K562 (cell line): Measurements from ENCODE around the gene KASH5. TPM values are rescaled to one million over a fixed set of nuclear protein-coding genes. Genes with fewer than 3 reads are reported as not detected.

ENCODE experiments used
- ATAC-seq: fragments of 200-7000 bp; cut with Tn5 transposase; 3 replicates; pipeline ENCODE4 v1.9.1; 2020; ENCODE audit warnings: moderate library complexity
- BruUV-seq: library from RNA; stranded (reverse); fragments of 400-500 nt; replicated peaks from 2 replicates; lab custom pipeline; 2021; lab: Mats Ljungman, UMichigan
- CTCF ChIA-PET: fragments of 300-600 bp; formaldehyde crosslinking; extraction: SDS; loops from one replicate; lab custom pipeline; 2021; ENCODE audit warnings: low intra/inter-chr PET ratio; lab: Yijun Ruan, JAX
- POLR2A ChIA-PET: fragments of 300-600, 350-650 bp; sonication (Branson Sonifier 250); formaldehyde crosslinking; extraction: SDS; loops from one replicate; lab custom pipeline; 2021; ENCODE audit warnings: antibody characterized with exemption, inconsistent platforms; lab: Yijun Ruan, JAX
- DNase-seq, 4 experiments: peaks; one replicate each; pipeline versions ENCODE4 v3.0.0 to v3.0.0-alpha.2; 2011 to 2018; ENCODE audit warnings: low spot score in 3 of 4, mixed read lengths in 3 of 4; ENCODE audit errors: extremely low read depth in 1 of 4
- FAIRE-seq: peaks from 2 replicates; lab custom pipeline; 2011; peaks lifted over from hg19 to GRCh38; lab: Jason Lieb, UNC
- H2AFZ ChIP-seq: 2 replicates; pipeline ENCODE4 v1.6.0; 2011; ENCODE audit warnings: low read depth, low read length, control low read depth, inconsistent platforms
- H3K27ac ChIP-seq: fragments of 200-600 bp; 3 replicates; pipeline ENCODE4 v1.8.0; 2011; ENCODE audit warnings: low read depth, mild to moderate bottlenecking, control low read depth, inconsistent platforms, low read length, moderate library complexity, mixed read lengths; ENCODE audit errors: extremely low read depth
- H3K27me3 ChIP-seq, 2 experiments: fragments of 300-600 bp in 1 of 2; 2 replicates in 1 of 2; 3 replicates in 1 of 2; pipeline versions ENCODE4 v1.6.0 to v1.8.0; 2011; ENCODE audit warnings: inconsistent platforms in 2 of 2, low read length in 2 of 2, mild to moderate bottlenecking in 1 of 2, mixed read lengths in 1 of 2, moderate library complexity in 1 of 2; ENCODE audit not compliant: control insufficient read depth in 2 of 2, insufficient read depth in 2 of 2
- H3K36me3 ChIP-seq: fragments of 300-600 bp; 3 replicates; pipeline ENCODE4 v1.8.0; 2011; ENCODE audit warnings: mild to moderate bottlenecking, low read length, inconsistent platforms; ENCODE audit not compliant: control insufficient read depth, insufficient read depth
- H3K4me1 ChIP-seq, 2 experiments: fragments of 200-600 bp in 1 of 2; replicated peaks in 1 of 2; 2 replicates in 1 of 2; 3 replicates in 1 of 2; pipeline versions ENCODE4 v1.5.1 to v1.8.0; 2011; ENCODE audit warnings: inconsistent platforms in 2 of 2, low read length in 2 of 2, mild to moderate bottlenecking in 1 of 2, mixed read lengths in 1 of 2, moderate library complexity in 1 of 2; ENCODE audit not compliant: control insufficient read depth in 2 of 2, insufficient read depth in 2 of 2
- H3K4me2 ChIP-seq: 2 replicates; pipeline ENCODE4 v1.6.1; 2011; ENCODE audit warnings: low read length, control low read depth, inconsistent platforms, mixed read lengths; ENCODE audit not compliant: insufficient read depth
- H3K4me3 ChIP-seq: fragments of 200-600 bp; sonication (generic), shearing (Covaris generic); 2 replicates; pipeline ENCODE4 v1.5.1; 2016; ENCODE audit warnings: control low read depth, inconsistent platforms
- H3K79me2 ChIP-seq: fragments of 200-600 bp; 3 replicates; pipeline ENCODE4 v1.8.0; 2011; ENCODE audit warnings: low read length, inconsistent platforms; ENCODE audit not compliant: control insufficient read depth, insufficient read depth
- H3K9ac ChIP-seq, 2 experiments: 2 replicates each; pipeline versions ENCODE4 v1.6.0 to v1.6.1; 2011; ENCODE audit warnings: low read depth in 2 of 2, low read length in 2 of 2, control low read depth in 1 of 2, inconsistent platforms in 1 of 2, mild to moderate bottlenecking in 1 of 2, mixed read lengths in 1 of 2; ENCODE audit not compliant: insufficient read depth in 1 of 2
- H3K9me1 ChIP-seq: one replicate; pipeline ENCODE4 v1.6.0; 2011; ENCODE audit warnings: inconsistent platforms, mild to moderate bottlenecking, low read length, moderate library complexity; ENCODE audit not compliant: control insufficient read depth, insufficient read depth
- H3K9me3 ChIP-seq: replicated peaks from 2 replicates; pipeline ENCODE4 v1.5.1; 2011; ENCODE audit warnings: low read depth, low read length, inconsistent platforms; ENCODE audit not compliant: control insufficient read depth, insufficient read depth
- H4K20me1 ChIP-seq: replicated peaks from 2 replicates; pipeline ENCODE4 v1.6.1; 2011; ENCODE audit warnings: low read length, inconsistent platforms, mixed read lengths; ENCODE audit not compliant: control insufficient read depth, insufficient read depth
- ARID1B ChIP-seq: fragments of 450-650 bp; IDR thresholded peaks from 2 replicates; pipeline ENCODE4 v1.6.1; 2016; ENCODE audit warnings: antibody characterized with exemption, mild to moderate bottlenecking, inconsistent platforms
- BDP1 ChIP-seq: IDR thresholded peaks from 3 replicates; pipeline ENCODE4 v1.6.1; 2011; ENCODE audit not compliant: insufficient read length, insufficient read depth
- CBFA2T3 ChIP-seq: fragments of 450-650 bp; IDR thresholded peaks from 2 replicates; pipeline ENCODE4 v1.6.1; 2017
- CTBP1 ChIP-seq: fragments of 450-650 bp; IDR thresholded peaks from 2 replicates; pipeline ENCODE4 v1.6.1; 2016; ENCODE audit warnings: borderline replicate concordance
- HDAC1 ChIP-seq, 2 experiments: fragments of 450-650 bp; IDR thresholded peaks; 2 replicates each; pipeline ENCODE4 v1.6.1; 2016 to 2017; ENCODE audit warnings: inconsistent platforms in 1 of 2, mild to moderate bottlenecking in 1 of 2, moderate library complexity in 1 of 2
- ILF3 ChIP-seq: fragments of 450-650 bp; IDR thresholded peaks from 2 replicates; pipeline ENCODE4 v1.6.1; 2018; ENCODE audit warnings: antibody characterized with exemption, mild to moderate bottlenecking, moderate library complexity, borderline replicate concordance
- MAZ ChIP-seq, 2 experiments: fragments of 450-650 bp in 1 of 2; sonication (generic) in 1 of 2; formaldehyde crosslinking; IDR thresholded peaks in 1 of 2; conservative IDR thresholded peaks in 1 of 2; 2 replicates each; pipeline versions ENCODE4 v1.4.0 to v1.5.0; 2020; ENCODE audit warnings: mild to moderate bottlenecking in 1 of 2, missing genetic modification reagents in 1 of 2
- MEF2A ChIP-seq: IDR thresholded peaks from 2 replicates; pipeline ENCODE4 v1.6.1; 2011; ENCODE audit warnings: low read depth, mild to moderate bottlenecking, low read length, moderate library complexity; ENCODE audit not compliant: control insufficient read depth
- MXI1 ChIP-seq: IDR thresholded peaks from 2 replicates; pipeline ENCODE4 v1.6.1; 2011; ENCODE audit warnings: low read depth, mild to moderate bottlenecking, improper control_type of control experiment, low read length
- RCOR1 ChIP-seq, 2 experiments: IDR thresholded peaks; 2 replicates each; pipeline ENCODE4 v1.6.1; 2012; ENCODE audit warnings: low read depth in 2 of 2, low read length in 2 of 2, borderline replicate concordance in 1 of 2, improper control_type of control experiment in 1 of 2
- SIN3B ChIP-seq: fragments of 450-650 bp; IDR thresholded peaks from 2 replicates; pipeline ENCODE4 v1.6.1; 2017; ENCODE audit warnings: low read depth, mild to moderate bottlenecking, moderate library complexity
- TARDBP ChIP-seq: fragments of 450-650 bp; IDR thresholded peaks from 2 replicates; pipeline ENCODE4 v1.6.1; 2016
- TRIM24 ChIP-seq, 2 experiments: fragments of 450-650 bp; IDR thresholded peaks; 2 replicates each; pipeline ENCODE4 v1.6.1; 2016
- TSC22D4 ChIP-seq: fragments of 450-650 bp; IDR thresholded peaks from 2 replicates; pipeline ENCODE4 v1.6.1; 2016; ENCODE audit warnings: missing genetic modification characterization, missing biosample characterization, control low read depth
- WGBS: fragments of 100-300 bp; shearing (Covaris generic); methylation state at CpG from one replicate; pipeline ENCODE4 v1.1.6; 2016; ENCODE audit warnings: low coverage, mixed read lengths; ENCODE audit not compliant: insufficient coverage; ENCODE audit errors: missing lambda C conversion rate; 5-methylcytosine and 5-hydroxymethylcytosine counted together
- in situ Hi-C: fragments of 300-500 bp; cut with MboI; formaldehyde crosslinking; loops from 4 replicates; pipeline ENCODE4 v1.15.0; 2018; ENCODE audit warnings: inconsistent platforms, mixed read lengths
- intact Hi-C: fragments of 100-400 bp; cut with micrococcal nuclease; formaldehyde crosslinking; loops from 2 replicates; pipeline ENCODE4 v1.14.2; 2022
- polyA plus RNA-seq, 8 experiments: library from polyadenylated mRNA; depleted of rRNA in 4 of 8; stranded (reverse) in 5 of 8; unstranded in 3 of 8; fragments of >200 nt; fragmentation: Nextera tagmentation in 2 of 8; fragmentation: Illumina TruSeq in 1 of 8; extraction: Ambion mirVana in 2 of 8; extraction: Trizol in 1 of 8; gene quantifications; 2 replicates each; pipeline versions ENCODE4 v1.2.1 to v1.2.3, GENCODE V29; 2011 to 2014; ENCODE audit warnings: inconsistent platforms in 1 of 8, missing spikeins in 1 of 8
- total RNA-seq, 7 experiments: library from RNA; depleted of rRNA in 6 of 7; stranded (reverse); fragments of >200 nt in 6 of 7; fragmentation: Illumina TruSeq in 2 of 7; extraction: Trizol in 2 of 7; gene quantifications; 2 replicates each; pipeline versions ENCODE4 v1.2.1 to v1.2.3, GENCODE V29; 2011 to 2021; ENCODE audit warnings: low replicate concordance in 1 of 7
- TF ChIP-seq, protein P1 (sequence below): sonication (generic); formaldehyde crosslinking; IDR thresholded peaks from 2 replicates; pipeline ENCODE4 v1.8.0; 2022; ENCODE audit warnings: mild to moderate bottlenecking, missing genetic modification reagents
- TF ChIP-seq, protein P2 (sequence below): sonication (generic); formaldehyde crosslinking; IDR thresholded peaks from 2 replicates; pipeline ENCODE4 v1.9.0; 2022; ENCODE audit warnings: mild to moderate bottlenecking, missing genetic modification reagents
- TF ChIP-seq, protein P3 (sequence below): sonication (generic); formaldehyde crosslinking; IDR thresholded peaks from 2 replicates; pipeline ENCODE4 v1.8.0; 2022; ENCODE audit warnings: missing genetic modification reagents, mild to moderate bottlenecking, moderate library complexity, borderline replicate concordance

The KASH5 gene
- total and polyA plus RNA-seq, 9 of the 15 experiments (the other 6 are each of a cell fraction or from before 2014, with no cell fraction given): 0.07 to 0.84 (median 0.34) TPM; not detected in 1

DNA sequence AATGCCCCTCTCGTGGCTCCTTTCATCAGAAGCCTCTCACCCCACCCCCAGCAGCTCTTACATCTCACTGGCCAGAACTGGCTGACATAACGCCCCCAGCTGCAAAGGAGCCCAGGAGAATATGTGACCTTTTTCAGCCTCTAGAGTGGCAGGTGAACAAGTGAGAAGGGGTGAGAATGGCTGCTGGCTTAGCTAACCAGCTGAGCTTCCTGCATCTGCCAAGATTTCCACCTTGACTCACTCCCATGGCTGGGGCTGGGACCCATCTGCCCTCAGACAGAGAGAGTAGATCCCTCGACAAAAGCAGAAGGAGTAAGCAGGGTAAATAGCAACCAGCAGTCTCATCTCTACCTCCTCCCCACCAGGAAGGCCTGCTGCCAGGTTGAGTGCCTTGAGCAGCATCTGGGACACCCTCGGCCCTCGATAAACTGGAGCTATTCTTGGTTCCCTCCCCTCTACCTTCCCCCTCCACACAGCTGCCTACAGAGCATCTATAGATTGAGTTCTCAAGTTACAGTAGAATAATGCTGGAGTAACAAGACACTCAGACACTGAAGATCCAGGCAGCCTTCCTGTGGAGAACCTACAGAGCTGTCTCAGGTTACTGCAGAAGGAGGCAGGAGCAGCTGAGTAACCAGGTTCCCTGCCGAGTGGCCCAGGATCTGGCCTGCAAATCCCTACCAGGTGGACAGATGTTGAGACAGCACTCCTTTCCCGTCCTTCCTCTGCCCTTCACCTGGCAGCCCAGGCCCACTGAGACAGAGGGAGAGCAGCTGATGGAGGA lies 15.5 kb downstream of the KASH5 start:
- Histone ChIP-seq H3K9me1 (no peaks in the 10 kb centered on the region), H3K27me3 (no peaks in the 10 kb centered on the region), H3K36me3 (no peaks in the 10 kb centered on the region), H3K4me1 (peaks cover 19 to 21% of the 10 kb centered on the region in 2 experiments), H3K79me2 (no peaks in the 10 kb centered on the region), H3K4me3 (no peak overlapping the region), H3K9me3 (no peaks in the 10 kb centered on the region), H3K4me2 (0 out of 2 replicates have a peak overlapping the region, but pooled peaks have one; percentile 1), H3K27ac (0 out of 3 replicates have a peak overlapping the region, but pooled peaks have one; percentile 29), H3K9ac (peak overlapping the region in 1 of 2 experiments; percentile 49; a peak in 1 of 4 replicates), H2AFZ (peak overlapping the region; percentile 75), H4K20me1 (no peaks in the 10 kb centered on the region)
- intact Hi-C loops: no loop called here
- no TSS peak for BruUV-seq
- ATAC-seq (peak; percentile 76), DNase-seq (peak in 1 of 4 experiments; percentile 61), FAIRE-seq (peak; percentile 77)
- ChIA-PET POLR2A (interaction anchor here (0.5 to 1.6 kb wide), 5 partner anchors 10 to 102 kb away, joined by 3 to 5 read pairs (median 3); no protein-coding TSS in a partner anchor), CTCF (no interaction called here)
- in situ Hi-C loops: no loop called here
- WGBS: 19% methylated on average over 7 of the region's 7 CpGs
- TF ChIP-seq ARID1B (0 out of 2 replicates have a peak, but pooled peaks have one; percentile 19), CBFA2T3 (peak; percentile 61), MXI1 (no peak), MAZ (CRISPR knock-in tag; conservative IDR thresholded peaks at IDR 0.05 in 1 of 2, IDR thresholded peaks at IDR 0.05 in 1 of 2) (no peak), TSC22D4 (no peak), BDP1 (no peak), ILF3 (no peak), SIN3B (no peak), HDAC1 (IDR thresholded peaks at IDR 0.05) (no peak), CTBP1 (0 out of 2 replicates have a peak, but pooled peaks have one; percentile 41), TRIM24 (IDR thresholded peaks at IDR 0.05) (no peak), TARDBP (no peak), MEF2A (peak; percentile 52; the same call in 1 of the 2 replicates), RCOR1 (IDR thresholded peaks at IDR 0.05; ENCODE audit: borderline replicate concordance in 1 of 2, low read depth in 2 of 2, low read length in 2 of 2) (peak in 1 of 2 experiments; percentile 32; a peak in 1 of 4 replicates)
- TF ChIP-seq, protein P1, sequence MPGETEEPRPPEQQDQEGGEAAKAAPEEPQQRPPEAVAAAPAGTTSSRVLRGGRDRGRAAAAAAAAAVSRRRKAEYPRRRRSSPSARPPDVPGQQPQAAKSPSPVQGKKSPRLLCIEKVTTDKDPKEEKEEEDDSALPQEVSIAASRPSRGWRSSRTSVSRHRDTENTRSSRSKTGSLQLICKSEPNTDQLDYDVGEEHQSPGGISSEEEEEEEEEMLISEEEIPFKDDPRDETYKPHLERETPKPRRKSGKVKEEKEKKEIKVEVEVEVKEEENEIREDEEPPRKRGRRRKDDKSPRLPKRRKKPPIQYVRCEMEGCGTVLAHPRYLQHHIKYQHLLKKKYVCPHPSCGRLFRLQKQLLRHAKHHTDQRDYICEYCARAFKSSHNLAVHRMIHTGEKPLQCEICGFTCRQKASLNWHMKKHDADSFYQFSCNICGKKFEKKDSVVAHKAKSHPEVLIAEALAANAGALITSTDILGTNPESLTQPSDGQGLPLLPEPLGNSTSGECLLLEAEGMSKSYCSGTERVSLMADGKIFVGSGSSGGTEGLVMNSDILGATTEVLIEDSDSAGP (CRISPR knock-in tag): no peak
- TF ChIP-seq, protein P2, sequence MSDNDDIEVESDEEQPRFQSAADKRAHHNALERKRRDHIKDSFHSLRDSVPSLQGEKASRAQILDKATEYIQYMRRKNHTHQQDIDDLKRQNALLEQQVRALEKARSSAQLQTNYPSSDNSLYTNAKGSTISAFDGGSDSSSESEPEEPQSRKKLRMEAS (CRISPR knock-in tag): peak; percentile 41; the same call in 1 of the 2 replicates
- TF ChIP-seq, protein P3, sequence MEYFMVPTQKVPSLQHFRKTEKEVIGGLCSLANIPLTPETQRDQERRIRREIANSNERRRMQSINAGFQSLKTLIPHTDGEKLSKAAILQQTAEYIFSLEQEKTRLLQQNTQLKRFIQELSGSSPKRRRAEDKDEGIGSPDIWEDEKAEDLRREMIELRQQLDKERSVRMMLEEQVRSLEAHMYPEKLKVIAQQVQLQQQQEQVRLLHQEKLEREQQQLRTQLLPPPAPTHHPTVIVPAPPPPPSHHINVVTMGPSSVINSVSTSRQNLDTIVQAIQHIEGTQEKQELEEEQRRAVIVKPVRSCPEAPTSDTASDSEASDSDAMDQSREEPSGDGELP (CRISPR knock-in tag): peak; percentile 62; the same call in 1 of the 2 replicates
